Right lobe of liver (tissue), 6 donors: ENCODE results near the gene ST7L. TPM values are rescaled to one million over a fixed set of nuclear protein-coding genes. Genes with fewer than 3 reads are reported as not detected.
"Not testable (repeated sequence)": the region's sequence is repeated elsewhere in the genome, so short reads cannot be mapped to it uniquely, and the experiment has no call there.

Experiments used
- ATAC-seq, 4 donors: fragments of 200-7000 bp; cut with Tn5 transposase; one replicate each; pipeline ENCODE4 v1.9.1; 2020; ENCODE audit warnings: mild to moderate bottlenecking in 4 of 4, moderate library complexity in 4 of 4
- DNase-seq, 3 donors: peaks; one replicate each; pipeline ENCODE4 v3.0.0-alpha.2; 2020
- H3K27ac ChIP-seq, 3 donors: fragments of 200-600 bp; one replicate each; pipeline ENCODE4 v1.8.0; 2022
- H3K27me3 ChIP-seq, 2 donors: fragments of 200-600 bp; one replicate each; pipeline ENCODE4 v1.8.0; 2022
- H3K36me3 ChIP-seq, 4 donors: fragments of 200-600 bp; sonication (generic) in 1 of 4; one replicate each; pipeline versions ENCODE4 v1.5.1 to v1.8.0; 2017 to 2022; ENCODE audit warnings: control low read depth in 1 of 4
- H3K4me1 ChIP-seq, 4 donors: fragments of 200-600 bp; sonication (generic) in 1 of 4; one replicate each; pipeline versions ENCODE4 v1.5.1 to v1.8.0; 2017 to 2022; ENCODE audit warnings: control low read depth in 1 of 4
- H3K4me3 ChIP-seq, 3 donors: fragments of 200-600 bp; one replicate each; pipeline ENCODE4 v1.8.0; 2022
- H3K9me3 ChIP-seq, 4 donors: fragments of 200-600 bp; sonication (generic) in 1 of 4; one replicate each; pipeline versions ENCODE4 v1.5.1 to v1.8.0; 2017 to 2022; ENCODE audit warnings: control low read depth in 1 of 4
- CTCF ChIP-seq, 4 donors: fragments of 200-600 bp in 3 of 4; fragments of 450-650 bp in 1 of 4; IDR thresholded peaks; one replicate each; pipeline versions ENCODE4 v1.5.1 to v1.8.0; 2016 to 2022; ENCODE audit warnings: antibody characterized with exemption in 4 of 4, mild to moderate bottlenecking in 2 of 4
- POLR2A ChIP-seq: fragments of 450-650 bp; IDR thresholded peaks from one replicate; pipeline ENCODE4 v1.6.1; 2017; ENCODE audit warnings: antibody characterized with exemption, mild to moderate bottlenecking
- WGBS: methylation state at CpG from one replicate; pipeline ENCODE4 v1.1.6; 2018; ENCODE audit warnings: low coverage, low lambda C conversion rate; ENCODE audit not compliant: insufficient coverage; ENCODE audit errors: missing lambda C conversion rate; 5-methylcytosine and 5-hydroxymethylcytosine counted together
- intact Hi-C, 2 donors: fragments of 100-400 bp; cut with DNase I; formaldehyde crosslinking; loops; one replicate each; pipeline versions ENCODE4 v1.11.2 to v1.14.1; 2022
- total RNA-seq, 6 experiments: library from RNA; depleted of rRNA in 2 of 6; stranded (reverse); fragments of >200 nt in 2 of 6; fragmentation: NEBNext Ultra II Directional in 3 of 6; extraction: Animal tissue kit (Norgen Biotek cat#: 25700) in 3 of 6; gene quantifications; one replicate each; pipeline versions ENCODE4 v1.1.0 to v1.2.4, GENCODE V29; 2016 to 2023
- donor health status: DM: no; HTN: yes; CAD: no.
- donor health status: DM: no; HTN: no; CAD: no.
- donor health status: DM: no; HTN: no; CAD: no.
- donor health status: DM: no; HTN: yes; CAD: no.
- donor health status: DM: no; HTN: yes; CAD: no.

Gene ST7L
- total RNA-seq, 6 experiments from 2014 or later = 7.4 to 12.7 (median 8.6) TPM

- intact Hi-C loops = no loop called here
- H3K9me3 ChIP-seq = no peaks in the 10 kb centered on the region
- H3K27ac ChIP-seq = no peak overlapping the region
- WGBS = 100% methylated on average over 3 of the region's 4 CpGs
- no peaks in the 10 kb centered on the region for H3K4me1 ChIP-seq
- TF ChIP-seq CTCF (IDR thresholded peaks at IDR 0.05) (no peak), POLR2A (no peak)
- no peaks in the 10 kb centered on the region for H3K27me3 ChIP-seq
- ATAC-seq (no peak), DNase-seq (no peak)
- peaks cover 0 to 12% (median 6%) of the 10 kb centered on the region in 4 donors for H3K36me3 ChIP-seq
- H3K4me3 ChIP-seq = no peak overlapping the region
These were observed 27.3 kb upstream of the ST7L start for GRCh38 chr1:112646225-112646624.

- 78% methylated on average over 2 of the region's 2 CpGs for WGBS
- no peaks in the 10 kb centered on the region for H3K27me3 ChIP-seq
- no peak overlapping the region for H3K4me3 ChIP-seq
- H3K36me3 ChIP-seq = peaks cover 0 to 3% (median 0%) of the 10 kb centered on the region in 4 donors
- H3K9me3 ChIP-seq = no peaks in the 10 kb centered on the region
- no peaks in the 10 kb centered on the region for H3K4me1 ChIP-seq
- H3K27ac ChIP-seq = no peak overlapping the region
- TF ChIP-seq POLR2A (no peak), CTCF (IDR thresholded peaks at IDR 0.05) (no peak)
- intact Hi-C loops = no loop called here
- DNase-seq (no peak), ATAC-seq (no peak)
These were observed 24.1 kb upstream of the ST7L start for GRCh38 chr1:112643080-112643479.

- 75% methylated on average over 6 of the region's 23 CpGs for WGBS
- DNase-seq, H3K27me3 ChIP-seq, H3K27ac ChIP-seq, H3K9me3 ChIP-seq, H3K36me3 ChIP-seq, intact Hi-C loops, ATAC-seq, H3K4me3 ChIP-seq: not testable (repeated sequence)
- peaks cover 0 to 21% (median 8%) of the 10 kb centered on the region in 4 donors for H3K4me1 ChIP-seq
These were observed 21.5 kb upstream of the ST7L start for GRCh38 chr1:112640437-112640836.

- intact Hi-C loops = no loop called here
- peaks cover 0 to 33% (median 12%) of the 10 kb centered on the region in 4 donors for H3K4me1 ChIP-seq
- ATAC-seq (no peak), DNase-seq (no peak)
- H3K27ac ChIP-seq = no peak overlapping the region
- H3K9me3 ChIP-seq = no peaks in the 10 kb centered on the region
- WGBS = no CpG with 5 or more reads among the region's 1 CpG
- H3K4me3 ChIP-seq = no peak overlapping the region
- no peaks in the 10 kb centered on the region for H3K27me3 ChIP-seq
- no peak for TF ChIP-seq POLR2A
- TF ChIP-seq CTCF (IDR thresholded peaks at IDR 0.05) = no peak
- no peaks in the 10 kb centered on the region for H3K36me3 ChIP-seq
These were observed 19.1 kb upstream of the ST7L start for GRCh38 chr1:112638110-112638428.

GRCh38 chr1:112637254-112638109 is 18.5 kb upstream of the ST7L start:
- no peaks in the 10 kb centered on the region for H3K27me3 ChIP-seq
- peaks cover 0 to 33% (median 12%) of the 10 kb centered on the region in 4 donors for H3K4me1 ChIP-seq
- H3K4me3 ChIP-seq = no peak overlapping the region
- 85% methylated on average over 4 of the region's 4 CpGs for WGBS
- DNase-seq (no peak), ATAC-seq (peak in 2 of 4 donors; percentile 11 to 31)
- no peaks in the 10 kb centered on the region for H3K9me3 ChIP-seq
- intact Hi-C loops = no loop called here
- H3K36me3 ChIP-seq = no peaks in the 10 kb centered on the region
- TF ChIP-seq CTCF (IDR thresholded peaks at IDR 0.05) (no peak), POLR2A (no peak)
- peak overlapping the region in 1 of 3 donors; percentile 3 for H3K27ac ChIP-seq
